Measurements from ENCODE around the gene MDM2. TPM values are rescaled to one million over a fixed set of nuclear protein-coding genes. Genes with fewer than 3 reads are reported as not detected.

The MDM2 gene
- 56.7 and 205 TPM in 2 replicates for total RNA-seq

DNA sequence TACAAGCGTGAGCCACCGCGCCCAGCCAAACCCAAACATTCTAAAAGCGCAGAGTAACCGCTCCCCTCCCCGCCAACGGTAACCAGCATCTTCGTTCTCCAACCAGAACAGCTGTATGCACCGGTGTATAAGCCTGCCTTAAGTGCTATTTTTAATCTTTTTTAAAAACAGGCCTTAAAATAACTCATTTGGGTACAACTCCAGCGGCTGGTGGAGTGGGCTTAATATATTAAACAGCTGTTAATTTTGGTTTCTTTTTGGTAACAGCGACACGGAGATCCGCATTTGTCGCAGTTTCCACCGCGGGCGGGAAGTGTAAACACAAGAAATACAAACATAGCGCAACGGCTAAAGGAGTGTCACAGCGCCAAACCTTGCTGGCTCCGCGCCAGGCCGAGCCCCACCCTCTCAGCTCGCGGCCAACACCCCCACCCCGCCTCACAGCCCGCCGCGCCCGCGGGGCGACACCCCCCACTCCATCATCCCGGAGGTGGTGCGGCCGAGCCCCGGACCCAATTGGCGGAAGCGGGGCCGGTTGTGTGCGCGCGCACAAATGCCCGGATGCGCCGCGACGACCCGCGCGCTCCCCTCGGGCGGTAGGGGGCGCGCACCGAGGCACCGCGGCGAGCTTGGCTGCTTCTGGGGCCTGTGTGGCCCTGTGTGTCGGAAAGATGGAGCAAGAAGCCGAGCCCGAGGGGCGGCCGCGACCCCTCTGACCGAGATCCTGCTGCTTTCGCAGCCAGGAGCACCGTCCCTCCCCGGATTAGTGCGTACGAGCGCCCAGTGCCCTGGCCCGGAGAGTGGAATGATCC is at the start of gene MDM2:
TSS of gene MDM2 (plus strand) at position 602 of the 812 bp plus-strand sequence. CDS start 301 bp downstream, outside the sequence.

Other genes starting within 250 kb of the MDM2 start
- 173 and 230 TPM in 2 replicates for gene RAP1B, start 197.3 kb upstream of the MDM2 start, total RNA-seq
- 18.4 and 21.7 TPM in 2 replicates for gene NUP107, start 121.2 kb upstream of the MDM2 start, total RNA-seq
- 1.8 and 8.8 TPM in 2 replicates for gene SLC35E3, start 62.0 kb upstream of the MDM2 start, total RNA-seq
- 10.5 and 82.0 TPM in 2 replicates for gene CPM, start 125.0 kb downstream of the MDM2 start, total RNA-seq